Osteoblast (primary cell): ENCODE results near the gene DUSP19. TPM values are rescaled to one million over a fixed set of nuclear protein-coding genes. Genes with fewer than 3 reads are reported as not detected.

Experiments
- DNase-seq: peaks from one replicate; pipeline ENCODE4 v3.0.0; 2011; ENCODE audit warnings: low spot score, mixed read lengths; ENCODE audit not compliant: insufficient read length; ENCODE audit errors: missing footprints
- H2AFZ ChIP-seq: 2 replicates; pipeline ENCODE4 v1.6.0; 2011; ENCODE audit warnings: mild to moderate bottlenecking, low read length
- H3K27ac ChIP-seq: 2 replicates; pipeline ENCODE4 v1.5.1; 2011; ENCODE audit warnings: mild to moderate bottlenecking, low read depth, low read length, moderate library complexity
- H3K27me3 ChIP-seq: 2 replicates; pipeline ENCODE4 v1.6.0; 2012; ENCODE audit warnings: mild to moderate bottlenecking, control low read depth, inconsistent platforms, low read length, moderate library complexity; ENCODE audit not compliant: insufficient read depth
- H3K36me3 ChIP-seq: 2 replicates; pipeline ENCODE4 v1.5.1; 2011; ENCODE audit warnings: mild to moderate bottlenecking, low read length, control low read depth, moderate library complexity; ENCODE audit not compliant: insufficient read depth
- H3K4me1 ChIP-seq: 2 replicates; pipeline ENCODE4 v1.5.1; 2011; ENCODE audit warnings: mild to moderate bottlenecking, low read length, control low read depth, moderate library complexity; ENCODE audit not compliant: insufficient read depth
- H3K4me2 ChIP-seq: 2 replicates; pipeline ENCODE4 v1.6.0; 2011; ENCODE audit warnings: mild to moderate bottlenecking, low read length; ENCODE audit not compliant: insufficient read depth
- H3K4me3 ChIP-seq: fragments of 200-600 bp; sonication (generic); 3 replicates; pipeline ENCODE4 v1.5.1; 2012; ENCODE audit warnings: mild to moderate bottlenecking, low read length, inconsistent platforms; ENCODE audit not compliant: insufficient read depth
- H3K79me2 ChIP-seq: 2 replicates; pipeline ENCODE4 v1.6.0; 2012; ENCODE audit warnings: mild to moderate bottlenecking, low read length, control low read depth, inconsistent platforms; ENCODE audit not compliant: insufficient read depth
- H3K9me3 ChIP-seq: 2 replicates; pipeline ENCODE4 v1.5.1; 2011; ENCODE audit warnings: low read depth, low read length, control low read depth
- H4K20me1 ChIP-seq: 2 replicates; pipeline ENCODE4 v1.6.0; 2012; ENCODE audit warnings: mild to moderate bottlenecking, low read length, control low read depth; ENCODE audit not compliant: insufficient read depth
- CTCF ChIP-seq: IDR thresholded peaks from 2 replicates; pipeline ENCODE4 v1.5.1; 2011; ENCODE audit warnings: mild to moderate bottlenecking, low read depth, low read length, moderate library complexity; ENCODE audit errors: extremely low read depth
- total RNA-seq: library from RNA; depleted of rRNA; stranded (reverse); fragments of >200 nt; gene quantifications from 2 replicates; pipeline ENCODE4 v1.2.3, GENCODE V29; 2012

The DUSP19 gene
- total RNA-seq, 1 donor, result 2.9 TPM

GRCh38 chr2:183060571-183061231 is 17.8 kb upstream of the DUSP19 start:
- Histone ChIP-seq H3K4me3 (no peak overlapping the region), H4K20me1 (no peaks in the 10 kb centered on the region), H3K36me3 (no peaks in the 10 kb centered on the region), H3K4me2 (no peak overlapping the region), H2AFZ (no peak overlapping the region), H3K27ac (no peak overlapping the region), H3K79me2 (no peaks in the 10 kb centered on the region), H3K27me3 (no peaks in the 10 kb centered on the region), H3K4me1 (peaks cover 18% of the 10 kb centered on the region), H3K9me3 (no peaks in the 10 kb centered on the region)
- no peak for DNase-seq
- TF ChIP-seq CTCF, result no peak

GRCh38 chr2:183063083-183063482 is 15.5 kb upstream of the DUSP19 start:
- Histone ChIP-seq H3K4me2 (no peak overlapping the region), H3K4me1 (peaks cover 18% of the 10 kb centered on the region), H3K27me3 (no peaks in the 10 kb centered on the region), H3K36me3 (no peaks in the 10 kb centered on the region), H4K20me1 (no peaks in the 10 kb centered on the region), H3K79me2 (no peaks in the 10 kb centered on the region), H3K27ac (peak overlapping the region; percentile 38), H3K9me3 (no peaks in the 10 kb centered on the region), H2AFZ (no peak overlapping the region), H3K4me3 (no peak overlapping the region)
- no peak for TF ChIP-seq CTCF
- DNase-seq, result peak; percentile 92

- Histone ChIP-seq H3K9me3 (no peaks in the 10 kb centered on the region), H3K79me2 (no peaks in the 10 kb centered on the region), H3K4me2 (no peak overlapping the region), H3K4me3 (no peak overlapping the region), H3K36me3 (no peaks in the 10 kb centered on the region), H3K27me3 (no peaks in the 10 kb centered on the region), H4K20me1 (no peaks in the 10 kb centered on the region), H3K4me1 (no peaks in the 10 kb centered on the region), H3K27ac (no peak overlapping the region), H2AFZ (no peak overlapping the region)
- no peak for TF ChIP-seq CTCF
- DNase-seq, result no peak
These were observed 10.0 kb upstream of the DUSP19 start for GRCh38 chr2:183068561-183068960.

GRCh38 chr2:183069174-183069573 is 9.4 kb upstream of the DUSP19 start:
- no peak overlapping the region for H2AFZ ChIP-seq
- H3K27me3 ChIP-seq, result no peaks in the 10 kb centered on the region
- no peak overlapping the region for H3K4me3 ChIP-seq
- no peaks in the 10 kb centered on the region for H3K36me3 ChIP-seq
- TF ChIP-seq CTCF, result no peak
- no peak for DNase-seq
- no peaks in the 10 kb centered on the region for H4K20me1 ChIP-seq
- no peak overlapping the region for H3K27ac ChIP-seq
- H3K79me2 ChIP-seq, result no peaks in the 10 kb centered on the region
- H3K4me1 ChIP-seq, result no peaks in the 10 kb centered on the region
- no peaks in the 10 kb centered on the region for H3K9me3 ChIP-seq
- H3K4me2 ChIP-seq, result no peak overlapping the region
